Psoas muscle (tissue), 8 donors: ENCODE results near the gene KCNQ5. TPM values are rescaled to one million over a fixed set of nuclear protein-coding genes. Genes with fewer than 3 reads are reported as not detected.

Experiments used
- ATAC-seq, 4 donors: fragments of 200-7000 bp; cut with Tn5 transposase; one replicate each; pipeline ENCODE4 v1.9.1; 2020; ENCODE audit warnings: moderate library complexity in 3 of 4, mild to moderate bottlenecking in 2 of 4
- DNase-seq, 2 donors: peaks; one replicate each; pipeline ENCODE4 v3.0.0-alpha.2; 2020
- H3K27ac ChIP-seq: fragments of 200-600 bp; one replicate; pipeline ENCODE4 v1.8.0; 2022
- H3K27me3 ChIP-seq, 3 donors: fragments of 200-600 bp in 1 of 3; one replicate each; pipeline versions ENCODE4 v1.6.1 to v1.8.0; 2013 to 2022; ENCODE audit warnings: low read length in 2 of 3, mild to moderate bottlenecking in 2 of 3, moderate library complexity in 1 of 3; ENCODE audit not compliant: insufficient read depth in 3 of 3
- H3K36me3 ChIP-seq, 2 donors: fragments of 200-600 bp in 1 of 2; one replicate each; pipeline versions ENCODE4 v1.6.1 to v1.8.0; 2013 to 2022; ENCODE audit warnings: low read depth in 1 of 2, mild to moderate bottlenecking in 1 of 2, moderate library complexity in 1 of 2; ENCODE audit not compliant: insufficient read depth in 1 of 2
- H3K4me1 ChIP-seq: fragments of 200-600 bp; one replicate; pipeline ENCODE4 v1.8.0; 2022
- H3K4me3 ChIP-seq: fragments of 200-600 bp; one replicate; pipeline ENCODE4 v1.8.0; 2022; ENCODE audit warnings: mild to moderate bottlenecking
- H3K9me3 ChIP-seq: fragments of 200-600 bp; one replicate; pipeline ENCODE4 v1.8.0; 2022
- WGBS, 3 donors: extraction: QIAGEN DNeasy Blood & Tissue Kit; methylation state at CpG; one replicate each; pipeline versions ENCODE4 v1.1.6 to v1.1.7; 2013; 5-methylcytosine and 5-hydroxymethylcytosine counted together
- intact Hi-C, 2 donors: fragments of 100-400 bp; cut with DNase I; formaldehyde crosslinking; loops; one replicate each; pipeline versions ENCODE4 v1.11.0 to v1.14.2; 2022
- polyA plus RNA-seq, 3 donors: library from polyadenylated mRNA; stranded (reverse); fragments of 200-250 nt; gene quantifications; one replicate each; pipeline ENCODE4 v1.2.3, GENCODE V29; 2013
- total RNA-seq, 4 donors: library from RNA; stranded (reverse); fragmentation: NEBNext Ultra II Directional in 2 of 4; extraction: Animal tissue kit (Norgen Biotek cat#: 25700) in 2 of 4; gene quantifications; one replicate each; pipeline versions ENCODE4 v1.2.1 to v1.2.4, GENCODE V29; 2021 to 2023
- TF ChIP-seq, protein P1 (sequence below): fragments of 200-600 bp; IDR thresholded peaks from one replicate; pipeline ENCODE4 v1.8.0; 2022; ENCODE audit warnings: antibody characterized with exemption
- donor health status: healthy with polysubstance abuse.
- donor health status: DM: no; HTN: no; CAD: no; lungs with moderate emphysema.
- donor health status: Bipolar disorder and iron deficiency.
- donor health status: healthy.
- donor health status: DM: yes; HTN: yes; CAD: no.
- donor health status: DM: no; HTN: no; CAD: no.
- donor health status: DM: no; HTN: no; CAD: no.
- donor health status: DM: yes; HTN: yes; CAD: no.

The KCNQ5 gene
- total and polyA plus RNA-seq, 7 donors: 4.4 to 90.7 (median 25.7) TPM

DNA sequence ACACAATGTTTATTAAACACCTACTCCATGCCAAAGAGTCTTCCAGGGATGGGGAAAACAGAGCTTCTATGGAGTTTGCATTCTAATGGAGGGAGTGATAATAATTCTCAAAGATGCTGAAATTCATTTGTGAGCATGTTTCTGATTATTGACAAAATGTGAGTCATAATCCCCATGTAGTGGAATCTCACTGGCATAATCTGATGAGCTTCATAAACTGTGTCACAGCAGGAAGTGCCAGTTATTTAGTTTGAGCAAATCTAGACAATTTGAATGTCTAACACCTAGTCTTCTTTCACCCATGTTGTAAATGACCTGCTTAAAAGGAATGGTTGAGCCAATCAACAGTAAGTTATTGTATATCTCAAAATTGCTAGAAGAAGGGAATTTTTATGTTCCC lies 95.1 kb downstream of the KCNQ5 start:
- no peaks in the 10 kb centered on the region for H3K27me3 ChIP-seq
- TF ChIP-seq, protein P1, sequence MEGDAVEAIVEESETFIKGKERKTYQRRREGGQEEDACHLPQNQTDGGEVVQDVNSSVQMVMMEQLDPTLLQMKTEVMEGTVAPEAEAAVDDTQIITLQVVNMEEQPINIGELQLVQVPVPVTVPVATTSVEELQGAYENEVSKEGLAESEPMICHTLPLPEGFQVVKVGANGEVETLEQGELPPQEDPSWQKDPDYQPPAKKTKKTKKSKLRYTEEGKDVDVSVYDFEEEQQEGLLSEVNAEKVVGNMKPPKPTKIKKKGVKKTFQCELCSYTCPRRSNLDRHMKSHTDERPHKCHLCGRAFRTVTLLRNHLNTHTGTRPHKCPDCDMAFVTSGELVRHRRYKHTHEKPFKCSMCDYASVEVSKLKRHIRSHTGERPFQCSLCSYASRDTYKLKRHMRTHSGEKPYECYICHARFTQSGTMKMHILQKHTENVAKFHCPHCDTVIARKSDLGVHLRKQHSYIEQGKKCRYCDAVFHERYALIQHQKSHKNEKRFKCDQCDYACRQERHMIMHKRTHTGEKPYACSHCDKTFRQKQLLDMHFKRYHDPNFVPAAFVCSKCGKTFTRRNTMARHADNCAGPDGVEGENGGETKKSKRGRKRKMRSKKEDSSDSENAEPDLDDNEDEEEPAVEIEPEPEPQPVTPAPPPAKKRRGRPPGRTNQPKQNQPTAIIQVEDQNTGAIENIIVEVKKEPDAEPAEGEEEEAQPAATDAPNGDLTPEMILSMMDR: no peak
- no peaks in the 10 kb centered on the region for H3K9me3 ChIP-seq

GRCh38 chr6:72720464-72720863 lies 98.6 kb downstream of the KCNQ5 start:
- H3K27me3 ChIP-seq: no peaks in the 10 kb centered on the region
- H3K27ac ChIP-seq: no peak overlapping the region
- 82 to 86% (median 83%) methylated on average over 2 of the region's 2 CpGs for WGBS, 3 donors
- H3K9me3 ChIP-seq: no peaks in the 10 kb centered on the region
- no peak overlapping the region for H3K4me3 ChIP-seq
- peaks cover 0 to 10% of the 10 kb centered on the region in 2 donors for H3K36me3 ChIP-seq
- DNase-seq (no peak), ATAC-seq (no peak)
- no peaks in the 10 kb centered on the region for H3K4me1 ChIP-seq
- intact Hi-C loops: no loop called here
- TF ChIP-seq, protein P1: no peak

More for the DNA sequence above, 95.1 kb downstream of the KCNQ5 start:
- DNase-seq (no peak), ATAC-seq (no peak)
- no peak overlapping the region for H3K4me3 ChIP-seq
- peaks cover 0 to 4% of the 10 kb centered on the region in 2 donors for H3K36me3 ChIP-seq
- intact Hi-C loops: no loop called here
- peaks cover 24% of the 10 kb centered on the region for H3K4me1 ChIP-seq
- H3K27ac ChIP-seq: no peak overlapping the region

DNA sequence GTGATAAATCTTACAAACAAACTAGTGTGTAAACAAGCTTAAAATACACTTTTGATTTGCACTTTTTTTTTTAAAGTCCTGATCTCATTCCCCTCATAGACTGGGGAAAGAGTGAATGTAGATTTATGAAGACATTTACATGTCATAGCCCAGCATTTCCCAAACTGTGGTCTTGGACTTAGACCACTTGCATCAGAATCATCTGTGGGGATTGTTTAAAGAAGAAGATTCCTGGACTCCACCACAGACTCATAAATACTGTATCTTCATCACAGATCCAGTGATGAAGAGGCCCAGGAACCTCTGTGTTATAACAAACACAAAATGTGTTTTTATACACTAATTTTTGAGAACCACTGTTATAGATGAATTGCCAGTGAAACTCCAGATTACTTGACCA lies 99.5 kb downstream of the KCNQ5 start:
- Histone ChIP-seq H3K4me1 (no peaks in the 10 kb centered on the region), H3K27ac (no peak overlapping the region), H3K36me3 (peaks cover 0 to 10% of the 10 kb centered on the region in 2 donors), H3K27me3 (no peaks in the 10 kb centered on the region), H3K9me3 (no peaks in the 10 kb centered on the region), H3K4me3 (no peak overlapping the region)
- intact Hi-C loops: no loop called here
- ATAC-seq: no peak
- TF ChIP-seq, protein P1: no peak
- DNase-seq: no peak

GRCh38 chr6:72724545-72724944 lies 102.7 kb downstream of the KCNQ5 start:
- Histone ChIP-seq H3K27ac (no peak overlapping the region), H3K4me1 (no peaks in the 10 kb centered on the region), H3K9me3 (no peaks in the 10 kb centered on the region), H3K4me3 (no peak overlapping the region), H3K36me3 (peaks cover 0 to 10% of the 10 kb centered on the region in 2 donors), H3K27me3 (no peaks in the 10 kb centered on the region)
- DNase-seq (no peak), ATAC-seq (no peak)
- TF ChIP-seq, protein P1: no peak
- intact Hi-C loops: no loop called here
- 34 to 42% (median 40%) methylated on average over 2 of the region's 2 CpGs for WGBS, 3 donors

DNA sequence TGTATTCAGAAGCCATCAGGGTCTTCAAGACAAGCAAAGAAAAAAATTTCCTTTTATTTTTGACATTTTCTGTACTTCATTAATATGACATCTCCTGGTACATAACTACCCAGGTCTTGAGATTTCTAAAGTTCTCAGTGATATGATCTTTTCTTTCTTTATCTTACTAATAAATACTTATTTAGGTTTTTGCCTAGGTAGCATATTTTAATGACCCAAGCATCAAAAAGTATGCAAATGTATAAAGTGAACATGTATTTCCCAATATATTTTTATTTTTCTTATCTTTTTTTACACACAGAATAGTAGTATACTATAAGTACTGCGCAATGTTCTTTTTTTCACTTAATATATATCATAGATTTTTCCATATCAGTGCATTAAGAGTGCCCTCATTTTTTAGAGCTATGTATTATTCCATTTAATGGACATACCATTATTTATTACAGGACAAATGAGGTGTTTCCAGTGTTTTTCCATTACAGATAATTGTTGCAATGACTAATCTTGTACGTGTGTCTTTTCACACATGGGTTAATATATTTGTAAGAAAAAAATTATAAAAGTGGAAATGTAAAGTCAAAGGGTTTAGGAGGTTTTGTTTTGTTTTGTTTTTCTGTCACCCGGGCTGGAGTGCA lies 107.0 kb downstream of the KCNQ5 start:
- 89 to 92% (median 91%) methylated on average over 3 of the region's 3 CpGs for WGBS, 3 donors
- ATAC-seq (no peak), DNase-seq (no peak)
- Histone ChIP-seq H3K9me3 (no peaks in the 10 kb centered on the region), H3K4me3 (no peak overlapping the region), H3K4me1 (no peaks in the 10 kb centered on the region), H3K27me3 (no peaks in the 10 kb centered on the region), H3K27ac (no peak overlapping the region), H3K36me3 (no peaks in the 10 kb centered on the region)
- intact Hi-C loops: no loop called here
- TF ChIP-seq, protein P1: no peak
